Kidney (tissue), 14 donors: Measurements from ENCODE around the gene KCTD6. TPM values are rescaled to one million over a fixed set of nuclear protein-coding genes. Genes with fewer than 3 reads are reported as not detected.

Experiments
- DNase-seq, 5 donors: peaks; one replicate each; pipeline ENCODE4 v3.0.0-alpha.2; 2013 to 2020
- FAIRE-seq: peaks from 2 replicates; lab custom pipeline; 2012; peaks lifted over from hg19 to GRCh38; lab: Jason Lieb, UNC
- H3K27ac ChIP-seq, 2 donors: one replicate each; pipeline ENCODE4 v1.7.0; 2013; ENCODE audit warnings: low read depth in 2 of 2, low read length in 2 of 2, inconsistent platforms in 1 of 2
- H3K27me3 ChIP-seq: one replicate; pipeline ENCODE4 v1.7.1; 2013; ENCODE audit warnings: low read length, inconsistent platforms; ENCODE audit not compliant: control insufficient read depth, insufficient read depth
- H3K36me3 ChIP-seq, 3 donors: one replicate each; pipeline versions ENCODE4 v1.7.0 to v1.7.1; 2013; ENCODE audit warnings: low read length in 3 of 3, control low read depth in 1 of 3, inconsistent platforms in 1 of 3; ENCODE audit not compliant: insufficient read depth in 3 of 3, control insufficient read depth in 2 of 3
- H3K4me1 ChIP-seq, 3 donors: one replicate each; pipeline versions ENCODE4 v1.7.0 to v1.7.1; 2013; ENCODE audit warnings: low read length in 3 of 3, inconsistent platforms in 1 of 3, low read depth in 1 of 3; ENCODE audit not compliant: control insufficient read depth in 2 of 3, insufficient read depth in 2 of 3
- H3K4me3 ChIP-seq, 3 donors: one replicate each; pipeline versions ENCODE4 v1.7.0 to v1.8.1; 2013; ENCODE audit warnings: low read length in 3 of 3, control low read depth in 1 of 3, inconsistent platforms in 1 of 3
- H3K9ac ChIP-seq, 3 donors: one replicate each; pipeline versions ENCODE4 v1.7.0 to v1.7.1; 2013; ENCODE audit warnings: low read length in 3 of 3, control low read depth in 1 of 3, inconsistent platforms in 1 of 3
- H3K9me3 ChIP-seq, 3 donors: one replicate each; pipeline versions ENCODE4 v1.7.0 to v1.7.1; 2013; ENCODE audit warnings: low read length in 3 of 3, control low read depth in 1 of 3, inconsistent platforms in 1 of 3; ENCODE audit not compliant: control insufficient read depth in 2 of 3, insufficient read depth in 1 of 3
- CTCF ChIP-seq: IDR thresholded peaks from 3 replicates; pipeline ENCODE4 v1.5.1; 2012; ENCODE audit warnings: mild to moderate bottlenecking, moderate library complexity, borderline replicate concordance; ENCODE audit not compliant: insufficient read depth; ENCODE audit errors: extremely low read depth
- intact Hi-C: fragments of 100-400 bp; cut with DNase I; formaldehyde crosslinking; loops from one replicate; pipeline ENCODE4 v1.11.1; 2022
- polyA plus RNA-seq: library from polyadenylated mRNA; stranded (reverse); fragments of 350-450 nt; fragmentation: Illumina TruSeq; extraction: RNeasy Lipid Tissue Mini Kit (QIAGEN cat#74804); gene quantifications from one replicate; pipeline ENCODE4 v1.2.3, GENCODE V29; 2014; ENCODE audit warnings: low read depth, low replicate concordance; ENCODE audit not compliant: insufficient read depth
- total RNA-seq: library from RNA; stranded (reverse); fragmentation: NEBNext Ultra II Directional; extraction: Animal tissue kit (Norgen Biotek cat#: 25700); gene quantifications from one replicate; pipeline ENCODE4 v1.2.1, GENCODE V29; 2021
- donor health status: control.
- donor health status: control.
- donor health status: control.
- donor health status: control.
- donor health status: control.
- donor health status: DM: yes; HTN: yes; CAD: no.
- donor health status: Normal renal cell carcinoma (clear cell type).

The KCTD6 gene
- total and polyA plus RNA-seq, 2 donors from 2014 or later: 19.0 to 24.5 TPM

GRCh38 chr3:58480309-58480708 lies 11.6 kb upstream of the KCTD6 start:
- no peak overlapping the region for H3K9ac ChIP-seq
- H3K27ac ChIP-seq: no peak overlapping the region
- H3K36me3 ChIP-seq: no peaks in the 10 kb centered on the region
- DNase-seq (no peak), FAIRE-seq (no peak)
- intact Hi-C loops: no loop called here
- H3K4me1 ChIP-seq: peaks cover 0 to under 1% (median 0%) of the 10 kb centered on the region in 3 donors
- no peaks in the 10 kb centered on the region for H3K27me3 ChIP-seq
- no peak for TF ChIP-seq CTCF
- no peak overlapping the region for H3K4me3 ChIP-seq
- no peaks in the 10 kb centered on the region for H3K9me3 ChIP-seq

GRCh38 chr3:58482917-58483636 lies 8.8 kb upstream of the KCTD6 start:
- H3K27me3 ChIP-seq: no peaks in the 10 kb centered on the region
- H3K4me3 ChIP-seq: no peak overlapping the region
- no peak overlapping the region for H3K27ac ChIP-seq
- H3K4me1 ChIP-seq: no peaks in the 10 kb centered on the region
- DNase-seq: no peak
- no peak overlapping the region for H3K9ac ChIP-seq
- H3K9me3 ChIP-seq: no peaks in the 10 kb centered on the region
- no peak for TF ChIP-seq CTCF
- no peak for FAIRE-seq
- intact Hi-C loops: no loop called here
- no peaks in the 10 kb centered on the region for H3K36me3 ChIP-seq

GRCh38 chr3:58484045-58484721 lies 7.7 kb upstream of the KCTD6 start:
- no peak overlapping the region for H3K9ac ChIP-seq
- no peak for DNase-seq
- no peaks in the 10 kb centered on the region for H3K4me1 ChIP-seq
- no peaks in the 10 kb centered on the region for H3K27me3 ChIP-seq
- intact Hi-C loops: no loop called here
- no peaks in the 10 kb centered on the region for H3K9me3 ChIP-seq
- no peaks in the 10 kb centered on the region for H3K36me3 ChIP-seq
- H3K27ac ChIP-seq: no peak overlapping the region
- no peak for FAIRE-seq
- no peak overlapping the region for H3K4me3 ChIP-seq
- TF ChIP-seq CTCF: no peak
